Stimulated activated CD4-positive, alpha-beta T cell treated with anti-CD3 and anti-CD28 coated beads, Interleukin-1b, Interleukin-23, amount 100 ng/mL, for 48 hours (primary cell): ENCODE results near the gene ZBTB24.

Source experiments
- DNase-seq: peaks from one replicate; pipeline ENCODE4 v3.0.0-alpha.2; 2020

The ZBTB24 gene

DNA sequence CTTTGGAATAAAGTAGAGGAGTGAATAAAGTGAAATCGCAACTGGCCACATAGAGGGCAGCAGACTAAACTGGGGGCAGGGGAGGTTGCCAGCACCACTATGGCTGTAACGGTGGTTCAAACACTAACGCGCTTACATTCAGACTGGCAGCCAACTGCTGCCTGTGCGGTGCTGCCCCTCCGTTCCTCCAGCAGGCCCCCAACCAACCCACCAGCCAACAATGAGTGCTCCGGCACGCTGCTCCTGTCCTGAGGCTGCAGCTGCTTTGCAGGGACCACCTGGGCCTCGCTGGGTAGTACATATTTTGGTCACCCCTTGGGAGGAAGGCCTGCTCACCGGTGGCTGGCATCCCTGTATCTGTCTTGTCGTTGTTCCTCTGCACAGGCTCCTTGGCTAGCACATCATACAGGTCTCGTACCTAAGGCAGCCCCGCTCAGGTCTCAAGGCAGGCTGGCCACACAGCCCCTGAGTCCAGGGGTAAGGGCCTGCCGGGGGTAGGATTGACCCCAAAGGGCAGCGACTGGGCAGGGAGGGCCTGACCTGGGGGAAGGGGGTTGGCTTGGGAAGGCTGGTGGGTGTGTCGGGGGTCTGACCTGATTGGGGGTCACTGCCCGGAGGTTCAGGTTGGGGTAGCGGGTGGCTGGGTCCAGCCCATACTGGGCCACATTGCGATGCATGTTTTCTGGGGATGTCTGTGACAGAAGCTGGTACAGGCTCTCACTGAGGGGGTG, 33.8 kb downstream of the ZBTB24 start:
- DNase-seq, result no peak

DNA sequence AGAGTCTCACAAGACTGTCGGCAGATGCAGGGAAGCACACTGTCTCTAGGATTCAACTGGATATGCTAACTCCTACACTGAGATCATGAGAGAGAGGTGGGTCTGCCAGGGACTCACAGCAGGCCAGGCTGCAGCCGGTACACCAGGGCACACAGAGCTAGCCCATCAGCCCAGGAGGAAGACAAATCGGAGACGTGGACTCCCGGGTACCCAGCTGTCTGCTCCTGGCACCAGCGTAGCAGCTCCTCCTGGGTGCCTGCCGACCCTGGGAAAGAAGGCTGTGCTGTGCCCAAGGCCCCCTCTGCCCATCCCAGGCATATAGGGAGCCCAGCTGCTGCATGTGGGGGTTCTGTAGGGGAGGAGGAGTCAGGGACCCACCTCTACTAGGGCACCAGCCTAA, 34.4 kb downstream of the ZBTB24 start:
- no peak for DNase-seq

DNA sequence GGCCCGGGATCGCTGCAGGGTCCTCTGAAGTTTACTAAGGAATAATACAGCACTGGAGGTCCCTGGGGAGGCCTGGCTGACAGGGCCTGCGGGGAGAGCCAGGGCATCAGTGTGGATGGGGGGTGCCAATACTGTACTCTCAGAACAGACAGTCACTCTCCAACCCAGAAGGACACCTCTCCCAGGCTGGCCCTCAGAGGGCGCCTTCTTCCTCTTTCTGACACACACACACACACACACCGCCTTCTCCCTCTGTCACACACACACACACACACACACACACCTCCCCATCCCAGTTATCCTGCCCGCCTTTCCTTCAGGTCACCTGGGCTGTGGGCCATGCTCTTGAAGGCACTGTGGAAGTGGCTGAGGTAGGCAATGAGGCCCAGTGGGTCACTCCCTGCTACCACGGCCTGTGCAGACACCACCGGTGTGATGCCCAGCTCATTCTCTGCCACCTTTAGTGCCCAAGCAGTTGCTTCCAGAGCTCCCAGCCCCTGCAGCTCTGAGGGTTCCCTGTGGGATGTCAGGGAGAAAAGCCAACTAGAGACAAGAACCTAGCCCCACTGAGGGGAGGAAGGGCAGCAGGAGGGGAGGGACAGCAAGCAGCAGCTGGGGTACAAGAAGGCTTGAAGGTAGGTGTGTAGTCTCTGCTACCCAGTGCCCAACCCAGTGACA, 35.0 kb downstream of the ZBTB24 start:
- DNase-seq, result no peak

DNA sequence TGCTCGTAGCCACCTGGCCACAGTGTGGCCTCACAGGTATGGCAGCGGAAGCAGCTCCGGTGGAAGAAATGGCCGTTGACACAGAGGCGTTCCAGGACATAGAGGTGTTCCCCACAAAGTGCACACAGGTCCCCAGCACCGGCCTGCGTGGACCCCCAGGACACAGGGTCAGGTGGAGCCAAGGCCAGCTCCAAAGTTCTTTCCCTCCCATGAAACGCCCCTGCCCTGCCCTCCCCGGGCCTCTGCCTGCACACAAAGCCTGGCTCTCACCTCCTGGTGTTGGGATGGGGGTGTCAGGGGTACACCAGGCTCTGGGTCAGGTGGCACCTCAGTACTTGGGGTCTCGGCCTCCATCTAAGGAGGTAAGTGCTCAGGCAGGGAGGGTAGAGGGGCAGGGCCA, 35.9 kb downstream of the ZBTB24 start:
- no peak for DNase-seq

DNA sequence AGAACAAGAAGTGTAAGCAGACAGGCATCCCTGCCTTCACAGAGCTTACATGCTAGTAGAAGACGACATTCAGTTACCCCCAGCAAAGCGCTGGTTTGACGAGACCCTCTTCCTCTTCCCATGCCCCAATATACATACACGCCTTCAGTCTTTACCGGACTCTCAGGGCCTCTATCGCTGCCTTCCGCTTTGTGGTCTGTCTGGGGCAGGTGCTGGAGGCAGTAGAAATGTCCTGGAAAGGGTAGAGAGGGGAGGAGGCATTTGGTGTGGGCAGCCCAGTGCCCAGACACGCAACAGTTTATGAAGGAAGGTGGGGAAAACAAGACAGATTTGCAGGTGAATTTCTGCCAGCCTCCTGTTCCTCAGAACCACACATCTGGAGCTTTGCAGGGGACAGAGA, 36.5 kb downstream of the ZBTB24 start:
- no peak for DNase-seq

DNA sequence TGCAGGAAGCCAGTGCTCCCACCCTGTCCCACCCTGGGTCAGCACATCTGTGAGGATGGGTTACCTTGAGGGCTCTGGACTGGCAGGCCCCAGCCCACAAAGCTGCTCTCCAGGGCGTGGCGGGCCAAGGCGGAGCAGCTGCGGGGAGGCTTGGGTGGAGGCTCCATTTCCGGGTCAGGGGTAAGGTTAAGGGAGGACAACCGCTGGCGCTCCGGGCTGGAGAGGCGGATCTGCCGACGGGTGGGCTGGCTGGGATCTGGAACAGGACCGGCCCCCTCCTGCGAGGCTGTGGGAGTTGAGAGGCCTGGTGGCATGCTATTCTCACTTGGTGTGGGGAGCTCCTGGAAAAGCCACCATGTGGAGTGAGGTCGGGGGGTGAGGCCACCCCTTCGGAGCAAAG, 36.9 kb downstream of the ZBTB24 start:
- DNase-seq, result no peak

DNA sequence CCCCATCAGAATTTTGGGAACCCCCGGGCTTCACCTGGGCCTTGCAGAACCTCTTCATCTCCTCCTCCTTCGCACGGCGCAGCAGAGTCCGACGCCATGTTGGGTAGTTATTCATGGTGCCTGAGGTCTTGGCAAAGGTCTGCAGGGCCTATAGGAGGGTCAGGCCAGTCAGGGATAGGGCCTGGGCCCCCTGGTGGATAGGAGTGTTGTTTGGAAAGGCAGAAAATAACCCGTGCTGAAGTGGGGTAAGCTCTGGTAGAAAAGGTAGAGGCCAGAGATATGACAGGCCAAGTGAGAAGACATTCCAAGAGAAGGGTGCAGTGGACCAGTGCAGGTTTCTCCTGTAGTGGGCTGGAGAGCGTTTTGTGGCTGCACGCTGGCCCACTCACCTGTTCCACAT, 37.6 kb downstream of the ZBTB24 start:
- no peak for DNase-seq

DNA sequence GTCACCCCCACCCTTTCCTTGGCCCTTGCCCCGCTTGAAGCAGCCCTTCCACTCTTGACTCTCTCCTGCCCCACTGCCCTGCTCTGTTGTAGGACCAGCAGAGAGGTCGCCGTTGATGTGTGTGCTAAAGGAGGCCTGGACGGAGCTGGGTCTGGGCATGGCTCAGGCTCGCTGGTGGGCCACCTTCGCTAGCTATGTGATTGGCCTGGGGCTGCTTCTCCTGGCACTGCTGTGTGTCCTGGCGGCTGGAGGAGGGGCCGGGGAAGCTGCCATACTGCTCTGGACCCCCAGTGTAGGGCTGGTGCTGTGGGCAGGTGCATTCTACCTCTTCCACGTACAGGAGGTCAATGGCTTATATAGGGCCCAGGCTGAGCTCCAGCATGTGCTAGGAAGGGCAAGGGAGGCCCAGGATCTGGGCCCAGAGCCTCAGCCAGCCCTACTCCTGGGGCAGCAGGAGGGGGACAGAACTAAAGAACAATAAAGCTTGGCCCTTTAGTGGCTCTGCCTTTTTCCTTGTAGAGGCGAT, 39.5 kb downstream of the ZBTB24 start:
- no peak for DNase-seq

DNA sequence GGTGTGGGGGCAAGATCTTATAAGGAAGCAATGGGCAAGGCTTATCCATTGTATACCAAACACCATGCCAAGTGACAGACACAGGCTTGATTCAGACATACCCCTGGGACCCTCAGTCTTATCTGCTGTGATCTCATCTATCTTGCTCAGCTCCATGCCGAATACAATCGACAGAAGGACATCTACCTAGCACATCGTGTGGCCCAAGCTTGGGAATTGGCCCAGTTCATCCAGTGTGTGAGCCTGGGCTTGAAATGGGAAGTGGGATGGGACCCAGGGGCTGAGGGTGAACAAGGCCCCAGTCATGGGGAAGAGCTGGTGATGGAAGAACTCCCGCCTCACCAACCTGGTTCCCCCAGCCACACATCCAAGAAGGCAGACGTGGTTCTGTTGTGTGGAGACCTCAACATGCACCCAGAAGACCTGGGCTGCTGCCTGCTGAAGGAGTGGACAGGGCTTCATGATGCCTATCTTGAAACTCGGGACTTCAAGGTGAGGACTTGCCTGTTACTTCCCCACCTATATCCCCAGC, 40.6 kb downstream of the ZBTB24 start:
- no peak for DNase-seq

DNA sequence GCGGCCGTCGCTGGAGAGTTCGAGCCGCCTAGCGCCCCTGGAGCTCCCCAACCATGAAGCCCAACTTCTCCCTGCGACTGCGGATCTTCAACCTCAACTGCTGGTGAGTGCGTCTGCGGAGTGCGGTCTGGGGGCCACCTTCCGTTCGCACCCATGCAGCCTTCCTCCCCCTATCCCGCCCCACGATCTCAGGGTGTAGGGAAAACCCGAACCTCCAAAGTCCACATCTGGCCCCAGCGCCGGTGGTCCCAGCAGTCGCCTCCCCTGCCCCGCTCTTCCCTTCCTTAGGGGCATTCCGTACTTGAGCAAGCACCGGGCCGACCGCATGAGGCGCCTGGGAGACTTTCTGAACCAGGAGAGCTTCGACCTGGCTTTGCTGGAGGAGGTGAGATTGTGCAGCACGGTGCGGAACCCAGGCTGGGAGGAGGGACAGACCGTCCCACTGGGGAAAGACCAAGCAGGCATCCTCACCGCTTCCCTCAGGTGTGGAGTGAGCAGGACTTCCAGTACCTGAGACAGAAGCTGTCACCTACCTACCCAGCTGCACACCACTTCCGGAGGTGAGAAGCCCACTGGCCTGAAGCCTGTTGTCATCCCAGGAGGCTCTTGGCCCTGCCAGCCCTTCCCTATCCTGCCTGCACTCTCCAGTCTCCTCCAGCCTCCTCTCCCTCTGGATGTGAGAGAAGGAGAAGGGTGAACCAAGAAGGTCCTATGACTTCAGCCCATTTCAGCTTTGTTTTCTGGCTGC, 41.8 kb downstream of the ZBTB24 start:
- no peak for DNase-seq

DNA sequence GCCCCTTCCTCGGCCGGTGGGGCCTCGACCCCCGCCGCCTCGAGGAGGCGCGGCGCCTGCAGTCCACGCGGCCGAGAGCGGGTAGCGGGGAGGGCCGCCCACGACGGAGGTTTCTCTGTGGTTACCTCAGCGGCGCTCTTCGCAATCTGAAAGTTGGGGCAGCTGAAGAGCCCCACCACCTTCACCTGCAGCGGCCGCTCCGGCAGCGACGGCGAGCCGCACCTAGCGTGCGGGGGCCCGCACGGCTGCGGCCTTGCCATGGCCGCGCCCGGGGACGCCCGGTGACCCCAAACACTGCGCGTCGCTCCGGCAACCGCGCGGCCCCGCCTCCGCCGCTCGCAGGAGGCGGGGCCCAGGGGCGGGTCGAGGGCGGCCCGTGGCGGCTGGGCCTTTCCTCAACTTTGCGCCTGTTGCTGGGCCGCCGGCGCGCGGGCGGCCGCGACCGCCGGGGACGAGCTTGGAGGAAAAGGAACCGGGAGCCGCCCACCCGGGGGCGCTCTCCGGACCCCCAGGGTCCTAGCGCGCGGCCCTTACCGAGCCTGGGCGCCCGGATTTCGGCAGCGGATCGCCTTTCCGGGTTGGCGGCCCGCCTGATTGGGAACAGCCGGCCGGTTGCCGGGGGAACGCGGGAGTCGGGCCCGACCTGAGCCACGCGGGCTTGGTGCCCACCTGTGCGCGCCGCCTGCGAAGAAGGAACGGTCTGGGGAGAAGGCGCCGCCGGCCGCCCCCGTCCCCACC, 42.5 kb downstream of the ZBTB24 start, which contains the start of the genes PPIL6 and SMPD2:
Gene PPIL6 (minus strand): TSS at position 298 of the 738 bp plus-strand sequence. CDS start 38 bp downstream, at position 260.
Gene SMPD2 (plus strand): TSS at position 394 of the 738 bp plus-strand sequence. CDS start 398 bp downstream, outside the sequence.
- DNase-seq, result peak; percentile 74

DNA sequence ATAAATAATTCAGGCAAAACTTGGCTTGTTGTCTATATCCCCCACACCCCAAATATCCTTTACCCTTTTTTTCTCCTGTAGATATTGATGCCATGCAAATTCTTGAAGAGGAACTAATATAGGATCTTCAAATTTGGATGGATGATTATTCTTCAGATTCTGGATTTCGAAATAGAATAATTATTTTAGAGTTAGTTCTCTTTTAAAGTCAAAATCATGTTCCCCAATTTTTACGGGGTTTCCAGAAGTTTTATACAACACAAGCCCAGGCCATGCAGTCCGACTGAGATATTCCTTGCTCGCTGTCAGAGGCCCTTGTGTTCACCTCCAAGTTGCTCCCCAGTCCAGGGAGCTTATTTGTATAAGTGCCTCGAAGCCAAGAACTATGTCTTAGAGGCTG, 47.0 kb downstream of the ZBTB24 start:
- no peak for DNase-seq

DNA sequence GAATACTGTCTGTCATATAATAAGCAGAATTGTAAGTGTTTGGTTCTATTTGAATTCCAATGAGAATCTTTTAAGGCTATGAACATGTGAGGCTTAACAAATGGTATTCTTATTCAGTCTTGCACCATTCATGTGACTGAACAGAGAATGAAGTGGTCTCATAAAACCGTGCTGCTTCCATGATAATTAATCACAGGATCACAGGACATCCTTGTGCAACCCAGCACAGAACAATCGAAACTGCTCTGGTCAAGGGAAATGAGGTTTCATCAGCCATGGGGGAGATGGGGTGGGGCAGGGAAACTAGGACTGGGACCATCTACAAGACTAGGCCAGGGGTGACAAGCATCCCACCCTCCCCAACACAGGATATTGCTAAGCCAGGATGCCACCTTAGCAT, 48.6 kb downstream of the ZBTB24 start:
- no peak for DNase-seq

DNA sequence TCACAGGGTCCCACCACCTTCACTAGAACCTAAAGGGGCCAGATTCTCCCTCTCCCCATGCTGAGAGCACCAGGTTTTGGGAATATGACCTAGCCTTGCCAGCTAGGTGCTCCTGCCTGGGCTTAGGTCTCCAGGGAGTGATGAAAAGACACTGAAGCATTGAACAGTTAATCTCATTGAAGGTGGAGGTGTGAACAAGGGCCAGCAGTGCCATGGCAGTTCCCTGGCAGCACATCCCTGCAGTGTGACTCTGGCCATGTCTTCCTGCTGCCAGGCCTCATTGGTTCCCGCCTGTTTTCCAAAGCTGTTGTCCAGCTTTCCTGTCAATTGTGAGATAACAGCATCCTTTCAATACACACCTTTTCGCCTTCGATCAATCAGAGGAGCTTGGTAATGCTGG, 53.5 kb downstream of the ZBTB24 start:
- no peak for DNase-seq

DNA sequence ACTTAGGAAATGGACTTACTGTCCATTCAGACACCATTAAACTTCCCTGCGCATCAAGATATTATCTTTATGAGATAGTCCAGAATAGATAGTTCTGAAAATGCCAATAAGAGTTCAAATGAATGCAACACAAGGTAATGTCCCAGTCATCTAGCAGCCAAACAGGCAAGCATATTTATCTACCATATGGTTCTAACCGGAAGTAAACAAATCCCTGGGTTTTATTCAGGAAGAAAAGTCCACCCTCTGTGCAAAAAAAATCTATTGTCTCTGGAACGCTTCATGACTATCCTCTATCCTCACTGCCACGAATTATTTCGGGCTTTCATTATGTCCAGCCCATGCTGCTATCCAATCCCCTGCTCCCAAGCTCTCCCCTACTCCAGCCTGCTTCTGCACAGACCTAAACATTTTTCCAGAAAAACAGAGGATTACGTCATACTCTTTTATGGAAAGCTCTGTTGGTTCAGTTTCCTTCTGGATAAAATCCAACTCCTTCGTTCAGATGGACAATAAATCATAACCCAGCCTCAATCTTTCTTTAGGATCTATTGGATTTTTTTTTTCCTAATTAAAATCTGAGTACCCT, 54.0 kb downstream of the ZBTB24 start:
- no peak for DNase-seq

DNA sequence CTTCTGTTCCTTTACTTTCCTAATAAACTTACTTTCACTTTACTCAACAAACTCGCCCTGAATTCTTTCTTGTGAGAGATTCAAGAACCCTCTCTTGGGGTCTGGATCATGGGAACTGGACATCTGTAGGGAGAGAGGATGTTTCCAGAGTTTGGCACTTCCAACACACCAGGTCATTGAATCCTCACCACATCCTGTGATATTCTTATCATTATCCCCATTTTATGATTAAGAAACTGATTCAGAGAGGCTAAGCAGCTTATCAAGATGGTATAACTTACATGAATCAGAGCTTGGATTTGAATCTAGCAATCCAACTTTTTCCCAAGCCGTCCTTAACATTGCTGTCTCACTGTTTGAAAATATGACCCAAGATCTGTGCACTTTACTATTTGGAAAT, 58.1 kb downstream of the ZBTB24 start:
- no peak for DNase-seq

DNA sequence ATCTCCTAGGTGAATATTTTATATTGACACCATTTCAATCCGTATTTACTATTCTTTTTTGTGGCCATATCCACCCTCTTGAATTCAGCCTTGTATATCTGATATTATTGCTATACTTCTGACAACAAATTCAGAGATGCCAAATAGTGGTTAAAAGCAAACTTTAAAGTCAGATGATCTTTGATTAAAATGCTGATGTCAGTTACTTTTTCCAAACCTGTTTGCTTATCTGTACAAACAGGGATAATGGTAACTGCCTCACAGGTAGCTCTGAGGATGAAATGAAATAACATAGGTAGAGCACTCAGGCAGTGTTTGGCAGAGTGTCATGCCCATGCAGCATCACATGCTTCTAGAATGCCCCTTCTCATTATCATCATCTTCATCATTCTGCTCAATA, 61.8 kb downstream of the ZBTB24 start:
- no peak for DNase-seq

DNA sequence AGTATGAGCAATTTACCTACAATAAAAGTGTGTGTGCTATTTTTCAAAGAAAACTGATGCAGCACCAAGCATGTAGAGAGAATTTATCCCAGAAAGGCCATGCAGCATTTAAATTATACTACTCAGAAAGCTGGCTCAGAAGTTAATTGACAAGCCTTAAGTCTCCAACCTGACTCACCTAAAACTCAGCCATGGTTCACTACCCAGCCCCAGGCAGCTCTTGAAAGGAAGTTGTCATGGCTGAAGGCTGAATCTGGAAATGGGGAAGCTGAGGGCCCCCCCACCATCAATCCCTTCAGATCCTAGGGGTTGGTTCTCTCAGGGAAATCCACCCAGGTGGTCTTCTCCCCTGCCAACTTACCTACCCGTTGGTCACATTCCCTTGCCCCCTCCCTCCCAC, 62.3 kb downstream of the ZBTB24 start:
- DNase-seq, result no peak

DNA sequence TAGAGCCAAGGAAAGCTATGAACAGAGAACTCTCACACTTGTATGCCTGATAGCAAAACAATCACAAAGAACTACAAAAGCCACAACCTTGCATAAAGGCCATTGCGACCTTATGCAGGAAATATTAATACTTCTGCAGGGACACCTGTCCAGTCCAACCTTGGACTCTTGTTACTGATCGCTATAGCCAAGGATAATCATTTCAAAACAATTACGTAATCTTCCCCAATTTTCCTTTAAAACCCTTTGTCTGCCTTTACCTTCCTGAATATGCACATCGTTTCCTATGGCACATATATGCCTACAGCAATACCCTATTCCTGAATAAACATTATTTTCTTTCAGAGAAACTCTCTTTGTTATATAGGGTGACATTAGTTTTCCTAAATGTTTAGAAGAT, 65.4 kb downstream of the ZBTB24 start:
- DNase-seq, result no peak
